ENCODE data around the gene FZD4.

DNA sequence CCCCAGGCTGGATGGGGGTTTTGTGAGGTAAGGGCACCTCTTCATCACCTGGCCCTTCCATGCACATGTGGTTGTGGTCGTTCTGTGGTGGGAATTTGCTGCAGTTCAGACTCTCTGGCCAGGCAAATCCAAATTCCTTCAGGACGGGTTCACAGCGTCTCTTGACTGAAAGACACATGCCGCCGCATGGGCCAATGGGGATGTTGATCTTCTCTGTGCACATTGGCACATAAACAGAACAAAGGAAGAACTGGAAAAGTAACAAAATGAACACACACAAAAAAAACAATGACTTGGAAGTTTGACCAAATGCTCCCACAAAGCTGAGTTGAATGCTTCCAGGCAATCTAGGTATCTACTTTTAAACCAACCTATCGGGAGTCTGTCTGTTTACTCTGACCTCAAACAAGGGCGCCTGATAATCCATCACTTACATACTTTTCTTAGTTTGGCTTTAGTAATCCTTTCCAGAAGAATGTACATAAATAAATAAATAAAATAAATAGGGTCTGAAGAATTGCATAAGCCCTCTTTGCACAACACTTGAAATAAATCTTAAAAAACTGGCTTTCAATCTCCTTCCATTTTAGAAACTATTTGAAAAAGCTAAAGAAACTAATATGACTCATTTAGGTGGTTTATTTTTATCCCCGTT is 2.8 kb downstream of the FZD4 start:
- no peak for TF ChIP-seq GATA3 (IDR thresholded peaks at IDR 0.05; ENCODE audit: low read depth, low read length)
- no peak for TF ChIP-seq GATA2 (IDR thresholded peaks at IDR 0.05; ENCODE audit: low read depth, low read length)
